GM23248 (cell line): ENCODE data around the gene PIP5KL1.

Source experiments
- EZH2 ChIP-seq: fragments of 200-600 bp; sonication (generic); IDR thresholded peaks from 2 replicates; pipeline ENCODE4 v1.6.1; 2018; ENCODE audit warnings: antibody characterized with exemption, mild to moderate bottlenecking; ENCODE audit not compliant: insufficient read depth, poor library complexity, severe bottlenecking
- EZH2phosphoT487 ChIP-seq: fragments of 200-600 bp; sonication (generic); IDR thresholded peaks from 2 replicates; pipeline ENCODE4 v1.6.1; 2018; ENCODE audit warnings: antibody characterized with exemption, moderate library complexity, mild to moderate bottlenecking, low read depth; ENCODE audit not compliant: insufficient read depth

DNA sequence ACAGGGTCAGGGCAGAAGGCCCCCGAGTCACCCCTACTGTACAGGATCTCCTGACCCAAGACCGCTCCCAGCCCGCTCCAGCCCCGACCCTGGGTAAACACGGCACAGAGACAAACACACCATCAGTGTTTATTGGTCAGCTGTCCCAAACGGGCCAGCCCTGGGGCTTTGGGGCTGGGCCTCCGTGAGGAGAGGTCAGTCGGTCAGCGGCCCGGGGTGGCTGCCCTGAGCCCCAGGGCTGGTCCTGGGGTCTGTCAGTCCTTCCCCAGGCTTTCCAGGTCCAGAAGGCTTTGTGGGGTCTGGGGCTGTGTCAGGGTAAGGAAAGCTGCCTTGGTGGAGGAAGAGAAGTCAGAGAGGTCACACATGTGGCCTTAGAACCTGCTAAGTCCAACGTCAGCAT lies 4.4 kb upstream of the PIP5KL1 start:
- no peak for TF ChIP-seq EZH2
- no peak for TF ChIP-seq EZH2phosphoT487
